ENCODE data around the gene MXRA7.
"Not testable (repeated sequence)": the region's sequence is repeated elsewhere in the genome, so short reads cannot be mapped to it uniquely, and the experiment has no call there.

The MXRA7 gene

GRCh38 chr17:76714336-76714735, 3.6 kb upstream of the MXRA7 start:
- peaks cover 16% of the 10 kb centered on the region for H3K4me1 Mint-ChIP-seq
- H3K27ac Mint-ChIP-seq = no peak overlapping the region
- H3K36me3 Mint-ChIP-seq (ENCODE audit: low read depth) = peaks cover 14% of the 10 kb centered on the region
- DNase-seq = no peak
- TF ChIP-seq CTCF (IDR thresholded peaks at IDR 0.05) = no peak
- H3K9me3 Mint-ChIP-seq = no peaks in the 10 kb centered on the region
- no peak overlapping the region for H3K4me3 Mint-ChIP-seq
- H3K27me3 Mint-ChIP-seq (ENCODE audit: low read depth, poor library complexity) = peaks cover 16% of the 10 kb centered on the region

- H3K27me3 Mint-ChIP-seq (ENCODE audit: low read depth, poor library complexity) = peaks cover 16% of the 10 kb centered on the region
- H3K4me1 Mint-ChIP-seq = peaks cover 22% of the 10 kb centered on the region
- TF ChIP-seq CTCF (IDR thresholded peaks at IDR 0.05) = no peak
- no peak for DNase-seq
- H3K4me3 Mint-ChIP-seq = peak overlapping the region; percentile 5
- no peak overlapping the region for H3K27ac Mint-ChIP-seq
- peaks cover 9% of the 10 kb centered on the region for H3K36me3 Mint-ChIP-seq (ENCODE audit: low read depth)
- H3K9me3 Mint-ChIP-seq = no peaks in the 10 kb centered on the region
Measured at GRCh38 chr17:76713765-76714164, 3.0 kb upstream of the MXRA7 start.

DNA sequence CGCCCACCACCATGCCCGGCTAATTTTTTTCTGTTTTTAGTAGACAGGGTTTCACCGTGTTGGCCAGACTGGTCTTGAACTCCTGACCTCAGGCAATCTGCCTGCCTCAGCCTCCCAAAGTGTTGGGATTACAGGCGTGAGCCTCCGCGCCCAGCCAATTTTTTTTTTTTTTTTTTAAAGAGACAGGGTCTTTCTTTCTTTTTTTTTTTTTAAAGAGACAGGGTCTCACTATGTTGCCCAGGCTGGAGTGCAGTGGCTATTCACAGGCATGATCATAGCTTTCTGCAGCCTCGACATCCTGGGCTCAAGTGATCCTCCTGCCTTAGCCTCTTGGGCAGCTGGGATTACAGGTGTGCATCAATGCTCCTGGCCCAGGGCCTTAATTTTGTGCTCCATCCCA, 1.6 kb upstream of the MXRA7 start:
- H3K9me3 Mint-ChIP-seq; H3K4me3 Mint-ChIP-seq; H3K36me3 Mint-ChIP-seq (ENCODE audit: low read depth); H3K27ac Mint-ChIP-seq; DNase-seq: not testable (repeated sequence)
- H3K4me1 Mint-ChIP-seq = peaks cover 34% of the 10 kb centered on the region
- H3K27me3 Mint-ChIP-seq (ENCODE audit: low read depth, poor library complexity) = peaks cover 27% of the 10 kb centered on the region

DNA sequence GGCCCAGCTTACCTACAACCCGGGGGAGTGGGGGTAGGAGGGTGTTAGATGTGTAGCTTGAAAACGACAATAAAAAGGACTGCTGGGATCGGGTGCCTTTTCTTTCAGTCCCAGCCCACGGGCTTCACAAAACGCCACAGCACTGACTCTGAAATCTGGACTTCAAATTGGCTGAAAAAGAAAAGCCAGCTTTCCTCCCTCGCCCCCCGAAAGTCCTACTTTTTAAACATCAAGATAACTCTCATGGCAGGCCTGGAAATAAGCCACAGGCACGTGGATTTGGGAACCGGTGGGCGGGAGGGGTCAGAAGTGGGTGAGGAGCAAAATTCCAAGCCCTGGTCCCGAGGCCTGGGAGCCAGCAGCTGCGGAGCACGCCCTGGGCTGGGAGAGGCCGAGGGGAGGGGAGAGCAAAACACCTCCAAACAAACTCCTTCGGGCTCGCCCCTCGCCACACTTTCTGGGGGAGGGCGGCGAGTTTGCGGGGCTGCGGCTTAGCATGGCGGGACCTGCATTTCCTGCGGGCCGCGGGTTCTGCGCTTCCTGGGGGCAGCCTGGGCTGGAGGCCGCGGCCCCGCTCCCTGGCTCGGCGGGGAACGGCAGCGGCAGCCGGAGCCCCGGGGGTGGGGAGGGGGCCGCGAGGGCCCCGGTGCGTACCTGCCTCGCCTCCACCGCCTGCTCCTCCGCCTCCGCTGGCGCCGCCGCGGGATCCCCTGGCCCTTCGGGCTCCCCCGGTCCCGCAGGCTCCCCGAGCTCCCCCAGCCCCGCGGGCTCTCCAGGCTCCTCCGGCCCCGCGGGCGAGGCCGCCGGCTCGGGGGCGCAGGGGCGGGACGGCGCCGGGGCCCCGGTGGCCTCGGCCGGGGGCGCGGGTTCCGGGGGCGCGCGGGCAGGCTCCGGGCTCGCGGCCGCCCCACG, 558 bp downstream of the MXRA7 start:
- H3K36me3 Mint-ChIP-seq (ENCODE audit: low read depth); H3K27ac Mint-ChIP-seq; H3K9me3 Mint-ChIP-seq: not testable (repeated sequence)
- peaks cover 39% of the 10 kb centered on the region for H3K27me3 Mint-ChIP-seq (ENCODE audit: low read depth, poor library complexity)
- peaks cover 34% of the 10 kb centered on the region for H3K4me1 Mint-ChIP-seq
- peak; percentile 34 for DNase-seq
- H3K4me3 Mint-ChIP-seq = peak overlapping the region; percentile 87

DNA sequence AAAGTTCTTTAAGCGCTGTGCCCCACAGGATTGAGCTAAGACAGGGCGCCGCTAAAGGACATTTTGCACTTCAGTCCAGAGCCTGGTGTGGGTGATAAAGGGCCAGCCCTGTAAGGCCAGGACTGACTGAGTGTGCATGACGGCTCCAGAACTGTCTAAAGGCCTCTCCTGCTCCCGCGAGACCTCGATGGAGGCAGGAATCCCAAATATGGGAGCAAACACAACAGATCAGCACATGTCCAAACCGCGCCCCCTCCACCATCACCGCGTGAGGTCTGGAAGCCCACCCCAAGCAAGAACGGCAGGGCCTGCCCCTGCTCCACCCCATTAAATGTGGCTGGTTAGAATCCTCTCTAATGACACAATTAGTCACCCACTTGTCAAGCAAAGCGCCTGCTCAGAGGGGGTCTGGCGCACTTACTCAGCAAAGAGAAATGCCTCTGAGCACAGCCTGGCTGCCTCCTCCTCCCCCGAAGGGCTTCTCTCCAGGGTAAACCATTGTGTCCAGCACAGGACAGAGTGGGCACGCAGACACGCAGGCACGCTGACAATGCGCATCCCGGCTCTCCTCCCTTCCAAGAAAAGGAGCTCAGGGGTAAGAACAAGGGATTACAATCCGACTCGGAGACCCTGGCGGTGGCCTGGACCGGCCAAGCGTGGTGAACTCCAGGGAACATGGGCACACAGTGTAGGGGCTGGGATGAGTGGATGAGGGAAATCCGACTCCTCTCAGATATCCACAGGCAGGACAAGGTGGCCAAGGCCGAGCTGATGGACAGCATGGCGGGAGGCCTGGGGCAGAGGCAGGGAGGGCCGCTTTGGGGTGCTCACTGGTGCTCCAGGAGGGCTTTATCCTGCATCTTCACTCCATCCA, 1.5 kb downstream of the MXRA7 start:
- Mint-ChIP-seq H3K4me3 (peak overlapping the region; percentile 87), H3K9me3 (no peaks in the 10 kb centered on the region), H3K36me3 (ENCODE audit: low read depth) (no peaks in the 10 kb centered on the region), H3K27ac (peak overlapping the region; percentile 66), H3K4me1 (peaks cover 34% of the 10 kb centered on the region), H3K27me3 (ENCODE audit: low read depth, poor library complexity) (peaks cover 43% of the 10 kb centered on the region)
- DNase-seq = peak; percentile 77
- no peak for TF ChIP-seq CTCF (IDR thresholded peaks at IDR 0.05)

GRCh38 chr17:76707985-76708807, 2.6 kb downstream of the MXRA7 start:
- Mint-ChIP-seq H3K9me3 (no peaks in the 10 kb centered on the region), H3K27ac (no peak overlapping the region), H3K36me3 (ENCODE audit: low read depth) (no peaks in the 10 kb centered on the region), H3K27me3 (ENCODE audit: low read depth, poor library complexity) (peaks cover 43% of the 10 kb centered on the region), H3K4me3 (peak overlapping the region; percentile 33), H3K4me1 (peaks cover 40% of the 10 kb centered on the region)
- TF ChIP-seq CTCF (IDR thresholded peaks at IDR 0.05) = peak; percentile 59
- DNase-seq = peak; percentile 67

All from nephron progenitor cell (in vitro differentiated cells).